Nucleus accumbens (tissue), 56 donors: ENCODE data around the gene ARID1B.
"Not testable (repeated sequence)": the region's sequence is repeated elsewhere in the genome, so short reads cannot be mapped to it uniquely, and the experiment has no call there.

Experiments used
- DNase-seq, 56 donors: peaks; one replicate each; lab custom pipeline; 2025; lab: John Stamatoyannopoulos, UW

ARID1B gene

GRCh38 chr6:156925718-156926607 is 148.8 kb downstream of the ARID1B start:
- no peak for DNase-seq

- DNase-seq, result no peak
Measured at GRCh38 chr6:156928126-156928525, 150.9 kb downstream of the ARID1B start.

GRCh38 chr6:156928972-156929371 is 151.8 kb downstream of the ARID1B start:
- DNase-seq, result no peak

- DNase-seq, result no peak
Measured at GRCh38 chr6:156931283-156931682, 154.1 kb downstream of the ARID1B start.

GRCh38 chr6:156933201-156934068 is 156.3 kb downstream of the ARID1B start:
- DNase-seq, result peak in 5 of 56 donors; percentile 6 to 29 (median 22)

GRCh38 chr6:156934069-156934460 is 156.9 kb downstream of the ARID1B start:
- no peak for DNase-seq

GRCh38 chr6:156935000-156935399 is 157.8 kb downstream of the ARID1B start:
- DNase-seq, result no peak

GRCh38 chr6:156938143-156938542 is 161.0 kb downstream of the ARID1B start:
- no peak for DNase-seq

- DNase-seq, result no peak
Measured at GRCh38 chr6:156940221-156940620, 163.0 kb downstream of the ARID1B start.

GRCh38 chr6:156942266-156942665 is 165.1 kb downstream of the ARID1B start:
- DNase-seq, result no peak

- no peak for DNase-seq
Measured at GRCh38 chr6:156943166-156943565, 166.0 kb downstream of the ARID1B start.

GRCh38 chr6:156943816-156944215 is 166.6 kb downstream of the ARID1B start:
- no peak for DNase-seq

- no peak for DNase-seq
Measured at GRCh38 chr6:156944412-156944811, 167.2 kb downstream of the ARID1B start.

- DNase-seq, result not testable (repeated sequence)
Measured at GRCh38 chr6:156945789-156946172, 168.6 kb downstream of the ARID1B start.

- DNase-seq, result no peak
Measured at GRCh38 chr6:156946370-156946936, 169.3 kb downstream of the ARID1B start.

GRCh38 chr6:156948277-156948676 is 171.1 kb downstream of the ARID1B start:
- no peak for DNase-seq

- DNase-seq, result no peak
Measured at GRCh38 chr6:156948807-156949206, 171.6 kb downstream of the ARID1B start.

GRCh38 chr6:156949376-156949775 is 172.2 kb downstream of the ARID1B start:
- no peak for DNase-seq

- DNase-seq, result no peak
Measured at GRCh38 chr6:156950084-156950483, 172.9 kb downstream of the ARID1B start.

- no peak for DNase-seq
Measured at GRCh38 chr6:156950531-156950930, 173.4 kb downstream of the ARID1B start.

- no peak for DNase-seq
Measured at GRCh38 chr6:156952401-156952800, 175.2 kb downstream of the ARID1B start.
